HG03575 (cell line): Measurements from ENCODE around the gene UHRF1.

Source experiments
- ATAC-seq: cut with Tn5 transposase; IDR thresholded peaks from one replicate; pipeline ENCODE4 v1.9.1; 2021; ENCODE audit not compliant: unreplicated experiment, insufficient number of reproducible peaks, low FRiP score; ENCODE audit errors: extremely low read depth

Gene UHRF1

DNA sequence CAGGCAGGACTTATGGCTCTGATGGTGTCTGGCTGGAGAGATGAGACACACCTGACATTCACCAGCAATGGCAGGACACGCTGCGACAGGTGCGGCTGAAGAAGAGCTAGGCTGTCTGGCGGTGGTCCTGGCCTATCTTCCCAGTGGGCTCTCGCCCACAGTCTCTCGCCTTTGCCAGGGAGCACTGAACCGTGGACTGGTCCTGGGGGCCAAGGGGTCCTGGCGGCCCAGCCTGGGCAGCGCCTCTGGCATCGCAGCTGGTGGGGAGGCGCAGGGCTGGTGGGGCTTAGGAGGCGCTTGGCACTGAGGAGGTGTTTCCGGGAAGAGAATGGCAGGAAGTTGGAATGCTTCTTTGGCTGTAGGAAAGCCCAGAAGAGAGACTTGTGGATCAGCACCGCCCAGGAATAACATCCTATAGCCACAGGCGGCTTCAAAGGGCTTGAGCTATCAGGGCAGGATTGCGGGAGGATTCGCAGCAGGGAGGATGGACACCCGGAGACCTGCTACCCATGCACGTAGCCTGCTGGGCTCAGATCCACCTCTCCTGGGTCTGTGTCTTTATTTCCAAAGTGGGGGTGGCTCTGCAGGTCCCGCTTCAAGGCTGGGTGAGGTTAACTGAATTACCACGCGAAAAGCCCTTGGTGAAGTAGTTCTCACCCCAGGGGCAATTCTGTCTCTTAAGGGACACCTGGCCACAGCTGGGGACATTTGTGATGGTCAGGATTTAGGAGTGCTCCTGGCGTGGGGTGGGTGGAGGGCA is 74.2 kb downstream of the UHRF1 start:
- no peak for ATAC-seq

GRCh38 chr19:4984106-4984380 is 74.7 kb downstream of the UHRF1 start:
- ATAC-seq, result no peak

- no peak for ATAC-seq
Measured at GRCh38 chr19:4984438-4984990, 75.2 kb downstream of the UHRF1 start.

- ATAC-seq, result no peak
Measured at GRCh38 chr19:4985551-4985991, 76.3 kb downstream of the UHRF1 start.

GRCh38 chr19:4986056-4986455 is 76.8 kb downstream of the UHRF1 start:
- no peak for ATAC-seq

- ATAC-seq, result no peak
Measured at GRCh38 chr19:4986471-4986891, 77.2 kb downstream of the UHRF1 start.

GRCh38 chr19:4987256-4987655 is 78.0 kb downstream of the UHRF1 start:
- ATAC-seq, result no peak

DNA sequence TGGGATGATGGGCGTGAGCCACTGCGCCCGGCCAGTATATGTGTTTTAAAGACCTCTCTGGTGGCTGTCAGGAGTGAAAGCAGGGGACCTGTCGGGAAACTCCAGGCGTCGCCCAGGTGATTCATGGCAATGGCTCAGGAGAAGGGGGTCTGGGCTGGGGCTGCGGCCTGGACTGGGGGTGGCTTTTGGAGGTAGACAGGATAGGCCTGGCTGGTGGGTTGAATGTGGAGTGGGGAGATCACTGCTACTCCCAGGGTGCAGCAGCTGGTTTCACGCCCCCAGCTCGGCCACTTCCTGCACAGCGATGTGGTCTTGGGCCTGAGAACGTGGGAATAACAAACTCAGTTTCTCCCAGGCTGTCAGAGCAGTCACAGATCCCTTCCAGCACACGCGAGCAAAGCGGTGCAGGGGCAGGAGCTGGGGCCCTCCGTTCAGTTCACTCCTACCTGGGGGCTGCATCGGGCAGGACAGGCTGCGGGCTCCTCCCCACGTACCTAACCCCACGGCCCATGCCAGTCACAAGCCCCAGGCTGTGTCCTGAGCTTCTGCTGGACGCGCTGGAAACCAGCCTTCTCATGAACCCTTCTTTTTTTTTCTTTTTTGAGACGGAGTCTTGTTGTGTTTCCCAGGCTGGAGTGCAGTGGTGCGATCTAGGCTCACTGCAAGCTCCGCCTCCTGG is 78.5 kb downstream of the UHRF1 start:
- no peak for ATAC-seq

DNA sequence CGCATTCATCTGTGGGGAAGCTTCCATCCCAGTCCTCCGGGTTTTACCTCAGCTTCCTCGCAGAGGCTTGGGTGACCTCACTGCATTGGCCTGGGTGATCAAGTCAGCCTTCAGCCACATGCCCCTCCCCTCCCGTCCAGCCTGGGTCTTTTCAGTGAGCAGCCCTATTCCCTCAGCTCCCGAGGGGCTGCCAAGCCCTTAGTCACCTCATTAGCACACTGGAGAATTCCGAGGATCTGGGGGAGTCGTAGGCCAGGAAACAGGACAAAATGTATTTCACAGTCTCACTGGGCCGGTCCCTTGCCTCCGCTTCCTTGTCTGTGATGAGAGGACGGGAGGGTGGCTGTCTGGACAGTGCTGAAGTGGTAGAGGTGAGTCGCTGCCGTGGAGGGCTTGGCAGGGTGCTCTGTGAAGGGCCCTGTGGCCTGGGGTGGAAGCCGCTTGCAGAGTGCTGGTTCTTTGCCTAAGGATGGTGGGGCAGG is 79.5 kb downstream of the UHRF1 start:
- no peak for ATAC-seq

GRCh38 chr19:4990306-4990705 is 81.0 kb downstream of the UHRF1 start:
- no peak for ATAC-seq

GRCh38 chr19:4991538-4991937 is 82.2 kb downstream of the UHRF1 start:
- no peak for ATAC-seq

DNA sequence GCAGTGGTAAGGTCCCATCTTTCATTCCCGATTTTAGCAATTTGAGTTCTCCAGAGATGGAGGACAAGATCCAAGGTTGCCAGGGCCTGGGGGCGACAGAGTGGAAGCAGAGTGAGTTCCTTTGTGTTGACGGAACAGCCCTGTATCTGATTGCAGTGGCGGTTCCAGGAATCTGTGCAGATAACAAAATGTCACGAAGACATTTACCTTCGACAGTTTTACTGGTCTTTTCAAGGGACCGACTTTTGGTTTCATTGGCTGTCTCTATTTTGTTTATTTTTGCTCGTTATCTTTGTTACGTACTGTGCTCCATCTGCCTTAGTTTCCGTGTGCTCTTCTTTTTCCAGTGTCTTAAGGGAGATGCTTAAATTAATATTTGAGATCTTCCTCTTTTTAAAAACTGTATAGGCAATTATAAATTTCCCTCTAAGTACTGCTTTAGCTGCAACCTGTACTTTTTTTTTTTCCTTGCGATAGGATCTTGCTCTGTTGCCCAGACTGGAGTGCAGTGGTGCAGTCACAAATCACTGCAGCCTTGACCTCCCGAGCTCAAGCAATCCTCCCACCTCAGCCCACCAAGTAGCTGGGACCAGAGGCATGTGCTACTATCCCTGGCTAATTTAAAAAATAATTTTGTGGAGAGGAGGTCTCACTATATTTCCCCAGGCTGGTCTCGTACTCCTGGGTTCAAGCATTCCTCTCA is 82.8 kb downstream of the UHRF1 start:
- ATAC-seq, result no peak

GRCh38 chr19:4993683-4994082 is 84.4 kb downstream of the UHRF1 start:
- ATAC-seq, result no peak

GRCh38 chr19:4996701-4997100 is 87.4 kb downstream of the UHRF1 start:
- no peak for ATAC-seq

DNA sequence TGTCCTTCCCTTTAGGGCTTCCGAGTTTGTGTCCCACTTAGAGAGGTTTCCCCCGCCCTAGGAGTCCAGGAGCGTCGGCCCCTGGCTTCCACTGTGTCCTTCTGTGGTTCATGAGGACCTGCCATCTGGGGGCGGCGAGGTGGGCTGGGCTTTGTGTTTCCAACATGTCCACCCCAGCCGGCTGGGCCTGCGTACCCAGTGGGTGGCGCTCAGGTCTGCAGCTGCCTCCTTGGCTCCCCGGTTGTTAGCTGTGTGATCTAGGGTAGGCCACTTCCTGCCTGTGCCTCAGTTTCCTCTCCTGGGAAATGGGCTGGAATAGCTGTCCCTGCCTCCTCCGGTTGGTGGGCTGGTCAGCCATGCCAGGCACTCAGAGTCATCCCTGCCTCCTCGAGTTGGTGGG is 88.0 kb downstream of the UHRF1 start:
- ATAC-seq, result no peak

DNA sequence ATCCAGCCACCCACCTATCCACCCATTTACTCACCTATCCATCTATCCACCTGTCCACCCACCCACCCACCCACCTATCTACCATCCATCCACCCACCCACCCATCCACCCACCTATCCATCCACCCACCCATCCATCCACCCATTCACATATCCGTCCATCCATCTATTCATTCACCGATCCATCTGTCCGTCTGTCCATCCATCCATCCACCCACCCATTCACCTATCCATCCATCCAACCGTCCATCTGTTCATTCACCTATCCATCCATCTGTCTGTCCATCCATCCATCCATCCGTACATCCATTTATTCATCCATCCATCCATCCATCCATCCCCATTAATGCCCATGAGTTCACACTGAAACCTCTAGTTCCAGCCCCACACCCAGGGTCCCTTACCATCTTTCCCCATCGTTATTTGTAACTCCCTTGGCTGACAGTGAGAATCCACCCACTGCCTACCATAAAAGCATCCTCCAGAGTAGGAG is 90.9 kb downstream of the UHRF1 start:
- ATAC-seq, result no peak

- ATAC-seq, result no peak
Measured at GRCh38 chr19:5001615-5002014, 92.3 kb downstream of the UHRF1 start.

DNA sequence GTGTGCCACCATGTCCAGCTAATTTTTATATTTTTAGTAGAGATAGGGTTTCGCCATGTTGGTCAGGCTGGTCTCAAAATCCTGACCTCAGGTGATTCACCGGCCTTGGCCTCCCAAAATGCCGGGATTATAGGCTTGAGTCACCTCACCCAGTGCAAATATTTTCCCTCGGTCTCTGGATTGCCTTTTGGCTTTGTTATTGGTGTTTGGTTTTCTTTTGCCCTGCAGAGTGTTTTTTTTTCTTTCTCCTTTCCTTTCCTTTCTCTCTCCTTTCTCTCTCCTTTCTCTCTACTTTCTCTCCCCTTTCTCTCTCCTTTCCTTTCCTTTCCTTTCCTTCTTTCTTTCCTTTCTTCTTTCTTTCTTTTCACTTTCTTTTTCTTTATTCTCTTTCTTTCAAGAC is 92.8 kb downstream of the UHRF1 start:
- ATAC-seq, result no peak

DNA sequence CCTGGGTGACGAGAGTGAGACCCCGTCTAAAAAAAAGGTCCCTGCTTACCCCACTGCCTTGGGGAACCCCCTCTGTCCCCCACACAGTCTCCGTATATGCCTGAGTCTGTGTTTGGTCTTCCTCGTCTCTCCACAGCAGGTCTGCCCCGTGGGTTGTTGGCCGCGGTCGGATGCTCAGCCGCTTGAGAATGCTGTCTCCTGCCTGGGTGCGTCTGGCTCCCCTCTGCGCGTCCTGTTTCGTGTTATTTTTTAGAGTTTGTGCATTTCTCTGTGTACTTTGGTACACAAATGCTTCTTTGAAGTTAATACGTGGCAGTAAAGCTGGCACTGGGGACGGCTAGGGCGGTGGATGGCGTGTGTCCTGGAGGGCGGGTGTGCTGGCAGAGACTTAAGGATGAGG is 94.5 kb downstream of the UHRF1 start:
- ATAC-seq, result no peak

GRCh38 chr19:5005096-5005495 is 95.8 kb downstream of the UHRF1 start:
- no peak for ATAC-seq
